Activated naive CD8-positive, alpha-beta T cell (primary cell): ENCODE measurements around the gene CLTC.
A peak's percentile ranks its signal among the peaks of the same experiment; 100 is the strongest.

Experiments
- H3K27ac Mint-ChIP-seq: one replicate; pipeline ENCODE4 v1.8.0; 2021; ENCODE audit warnings: mixed read lengths
- H3K27me3 Mint-ChIP-seq: one replicate; pipeline ENCODE4 v1.8.0; 2021; ENCODE audit warnings: mixed read lengths
- H3K36me3 Mint-ChIP-seq: one replicate; pipeline ENCODE4 v1.8.0; 2021; ENCODE audit warnings: mixed read lengths
- H3K4me1 Mint-ChIP-seq: one replicate; pipeline ENCODE4 v1.8.0; 2021; ENCODE audit warnings: low read depth, mixed read lengths
- H3K4me3 Mint-ChIP-seq: one replicate; pipeline ENCODE4 v1.8.0; 2021; ENCODE audit warnings: mild to moderate bottlenecking, mixed read lengths
- H3K9me3 Mint-ChIP-seq: one replicate; pipeline ENCODE4 v1.8.0; 2021; ENCODE audit warnings: low read depth, mixed read lengths

CLTC gene

GRCh38 chr17:59683283-59683682 is 63.6 kb downstream of the CLTC start:
- peaks cover 3% of the 10 kb centered on the region for H3K36me3 Mint-ChIP-seq
- peak overlapping the region; percentile 28 for H3K27ac Mint-ChIP-seq
- no peaks in the 10 kb centered on the region for H3K9me3 Mint-ChIP-seq
- H3K4me1 Mint-ChIP-seq, result peaks cover 14% of the 10 kb centered on the region
- H3K27me3 Mint-ChIP-seq, result no peaks in the 10 kb centered on the region
- H3K4me3 Mint-ChIP-seq, result no peak overlapping the region

- Mint-ChIP-seq H3K4me1 (peaks cover 17% of the 10 kb centered on the region), H3K36me3 (peaks cover 3% of the 10 kb centered on the region), H3K4me3 (no peak overlapping the region), H3K9me3 (no peaks in the 10 kb centered on the region), H3K27me3 (no peaks in the 10 kb centered on the region), H3K27ac (no peak overlapping the region)
These were observed 65.3 kb downstream of the CLTC start for GRCh38 chr17:59684967-59685366.

GRCh38 chr17:59688008-59688407 is 68.3 kb downstream of the CLTC start:
- H3K36me3 Mint-ChIP-seq, result peaks cover 2% of the 10 kb centered on the region
- peak overlapping the region; percentile 43 for H3K27ac Mint-ChIP-seq
- H3K27me3 Mint-ChIP-seq, result no peaks in the 10 kb centered on the region
- no peak overlapping the region for H3K4me3 Mint-ChIP-seq
- no peaks in the 10 kb centered on the region for H3K9me3 Mint-ChIP-seq
- H3K4me1 Mint-ChIP-seq, result peaks cover 17% of the 10 kb centered on the region

GRCh38 chr17:59688496-59688895 is 68.8 kb downstream of the CLTC start:
- Mint-ChIP-seq H3K4me1 (peaks cover 17% of the 10 kb centered on the region), H3K4me3 (no peak overlapping the region), H3K27ac (peak overlapping the region; percentile 31), H3K36me3 (peaks cover 2% of the 10 kb centered on the region), H3K27me3 (no peaks in the 10 kb centered on the region), H3K9me3 (no peaks in the 10 kb centered on the region)

- H3K9me3 Mint-ChIP-seq, result no peaks in the 10 kb centered on the region
- H3K4me1 Mint-ChIP-seq, result peaks cover 20% of the 10 kb centered on the region
- H3K27ac Mint-ChIP-seq, result peak overlapping the region; percentile 34
- no peaks in the 10 kb centered on the region for H3K27me3 Mint-ChIP-seq
- H3K4me3 Mint-ChIP-seq, result no peak overlapping the region
- H3K36me3 Mint-ChIP-seq, result peaks cover 13% of the 10 kb centered on the region
These were observed 73.9 kb downstream of the CLTC start for GRCh38 chr17:59693582-59693981.

- Mint-ChIP-seq H3K27me3 (no peaks in the 10 kb centered on the region), H3K36me3 (peaks cover 20% of the 10 kb centered on the region), H3K9me3 (no peaks in the 10 kb centered on the region), H3K4me1 (peaks cover 27% of the 10 kb centered on the region), H3K27ac (peak overlapping the region; percentile 25), H3K4me3 (no peak overlapping the region)
These were observed 74.6 kb downstream of the CLTC start for GRCh38 chr17:59694344-59694743.

GRCh38 chr17:59695945-59696681 is 76.4 kb downstream of the CLTC start:
- Mint-ChIP-seq H3K4me1 (peaks cover 44% of the 10 kb centered on the region), H3K9me3 (no peaks in the 10 kb centered on the region), H3K36me3 (peaks cover 29% of the 10 kb centered on the region), H3K27me3 (no peaks in the 10 kb centered on the region), H3K27ac (no peak overlapping the region), H3K4me3 (no peak overlapping the region)

- peaks cover 50% of the 10 kb centered on the region for H3K4me1 Mint-ChIP-seq
- no peaks in the 10 kb centered on the region for H3K9me3 Mint-ChIP-seq
- H3K27me3 Mint-ChIP-seq, result no peaks in the 10 kb centered on the region
- no peak overlapping the region for H3K4me3 Mint-ChIP-seq
- peaks cover 32% of the 10 kb centered on the region for H3K36me3 Mint-ChIP-seq
- peak overlapping the region; percentile 7 for H3K27ac Mint-ChIP-seq
These were observed 77.1 kb downstream of the CLTC start for GRCh38 chr17:59696682-59697277.

GRCh38 chr17:59698143-59698542 is 78.4 kb downstream of the CLTC start:
- H3K4me3 Mint-ChIP-seq, result peak overlapping the region; percentile 64
- H3K27me3 Mint-ChIP-seq, result no peaks in the 10 kb centered on the region
- H3K9me3 Mint-ChIP-seq, result no peaks in the 10 kb centered on the region
- H3K36me3 Mint-ChIP-seq, result peaks cover 32% of the 10 kb centered on the region
- peaks cover 63% of the 10 kb centered on the region for H3K4me1 Mint-ChIP-seq
- H3K27ac Mint-ChIP-seq, result peak overlapping the region; percentile 76

- H3K4me3 Mint-ChIP-seq, result peak overlapping the region; percentile 50
These were observed 79.5 kb downstream of the CLTC start for GRCh38 chr17:59699218-59699617.

GRCh38 chr17:59699786-59700185 is 80.1 kb downstream of the CLTC start:
- no peaks in the 10 kb centered on the region for H3K27me3 Mint-ChIP-seq
- H3K4me1 Mint-ChIP-seq, result peaks cover 73% of the 10 kb centered on the region
- peak overlapping the region; percentile 0 for H3K27ac Mint-ChIP-seq
- peaks cover 38% of the 10 kb centered on the region for H3K36me3 Mint-ChIP-seq
- no peak overlapping the region for H3K4me3 Mint-ChIP-seq
- H3K9me3 Mint-ChIP-seq, result no peaks in the 10 kb centered on the region

More at GRCh38 chr17:59699218-59699617, 79.5 kb downstream of the CLTC start:
- H3K4me1 Mint-ChIP-seq, result peaks cover 69% of the 10 kb centered on the region
- H3K36me3 Mint-ChIP-seq, result peaks cover 34% of the 10 kb centered on the region
- H3K27me3 Mint-ChIP-seq, result no peaks in the 10 kb centered on the region
- no peaks in the 10 kb centered on the region for H3K9me3 Mint-ChIP-seq
- peak overlapping the region; percentile 66 for H3K27ac Mint-ChIP-seq

GRCh38 chr17:59702304-59702703 is 82.6 kb downstream of the CLTC start:
- peak overlapping the region; percentile 28 for H3K4me3 Mint-ChIP-seq
- peaks cover 37% of the 10 kb centered on the region for H3K36me3 Mint-ChIP-seq
- H3K27ac Mint-ChIP-seq, result peak overlapping the region; percentile 30
- H3K9me3 Mint-ChIP-seq, result no peaks in the 10 kb centered on the region
- H3K27me3 Mint-ChIP-seq, result no peaks in the 10 kb centered on the region
- H3K4me1 Mint-ChIP-seq, result peaks cover 79% of the 10 kb centered on the region

GRCh38 chr17:59707149-59707970 is 87.7 kb downstream of the CLTC start, which contains the start of the genes PTRH2 and VMP1:
Gene PTRH2 (minus strand): TSS chr17:59707430. CDS start chr17:59697978, 9,452 bp downstream.
Gene VMP1 (plus strand): TSS chr17:59707654. CDS start chr17:59731447, 23,793 bp downstream.
- H3K27me3 Mint-ChIP-seq, result no peaks in the 10 kb centered on the region
- no peaks in the 10 kb centered on the region for H3K9me3 Mint-ChIP-seq
- peak within 1 kb of the TSS; percentile 98 for H3K27ac Mint-ChIP-seq
- peak within 1 kb of the TSS; percentile 100 for H3K4me3 Mint-ChIP-seq
- H3K36me3 Mint-ChIP-seq, result peaks cover 9% of the 10 kb centered on the region
- peaks cover 61% of the 10 kb centered on the region for H3K4me1 Mint-ChIP-seq

GRCh38 chr17:59707971-59708430 is 88.3 kb downstream of the CLTC start:
- Mint-ChIP-seq H3K9me3 (no peaks in the 10 kb centered on the region), H3K4me1 (peaks cover 61% of the 10 kb centered on the region), H3K27me3 (no peaks in the 10 kb centered on the region), H3K36me3 (peaks cover 14% of the 10 kb centered on the region), H3K27ac (peak overlapping the region; percentile 98), H3K4me3 (peak overlapping the region; percentile 100)

GRCh38 chr17:59711936-59712335 is 92.2 kb downstream of the CLTC start:
- no peak overlapping the region for H3K27ac Mint-ChIP-seq
- H3K4me3 Mint-ChIP-seq, result no peak overlapping the region
- H3K36me3 Mint-ChIP-seq, result peaks cover 6% of the 10 kb centered on the region
- no peaks in the 10 kb centered on the region for H3K27me3 Mint-ChIP-seq
- peaks cover 48% of the 10 kb centered on the region for H3K4me1 Mint-ChIP-seq
- no peaks in the 10 kb centered on the region for H3K9me3 Mint-ChIP-seq
